ENCODE results near the gene CYSRT1.
"Not testable (repeated sequence)": the region's sequence is repeated elsewhere in the genome, so short reads cannot be mapped to it uniquely, and the experiment has no call there.

CYSRT1 gene

DNA sequence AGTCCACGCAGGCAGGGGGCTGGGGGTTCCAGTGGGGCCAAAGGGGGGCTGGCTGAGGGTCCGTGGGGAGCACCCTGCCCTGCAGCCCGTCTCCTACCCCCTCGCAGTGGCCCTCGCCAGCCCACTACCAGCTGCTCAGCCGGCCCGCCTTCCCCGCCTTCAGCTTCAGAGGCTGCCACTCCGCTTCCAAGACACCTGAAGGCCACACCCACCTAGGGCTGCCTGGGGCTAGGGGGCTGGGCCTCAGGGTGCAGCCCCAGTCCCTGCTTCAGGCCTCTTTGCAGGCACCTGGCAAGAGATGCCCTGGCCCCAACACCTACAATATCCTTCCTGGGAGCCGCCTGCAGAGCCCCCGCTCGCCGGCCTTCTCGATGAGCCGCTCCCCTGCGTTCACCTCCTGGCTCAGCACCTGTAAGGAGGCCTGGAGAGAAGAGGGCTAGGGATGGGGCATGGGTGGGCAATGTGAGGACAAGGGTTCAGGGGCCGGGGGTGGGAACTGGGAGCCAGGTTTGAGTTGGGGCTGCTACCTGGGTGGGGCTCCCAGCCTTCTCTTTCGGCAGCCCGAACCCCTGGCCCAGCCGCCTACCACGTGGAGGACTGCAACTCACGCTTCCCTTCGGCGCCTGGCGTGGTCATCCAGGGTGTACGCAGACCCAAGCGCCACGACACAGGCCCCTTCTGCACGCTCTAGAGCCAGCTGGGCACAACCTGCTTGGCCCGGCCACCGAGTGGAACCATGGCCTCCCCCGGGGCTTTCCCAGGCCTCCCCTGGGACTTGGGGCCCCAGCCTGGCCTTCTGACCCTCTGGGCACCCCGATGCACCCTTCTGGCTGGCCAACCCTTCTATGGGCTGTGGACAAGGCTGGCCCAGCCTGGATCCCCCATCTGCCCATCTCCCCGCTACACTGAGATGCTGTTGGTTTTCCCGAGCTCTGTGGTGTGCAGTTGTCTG, 27.9 kb downstream of the CYSRT1 start:
- Mint-ChIP-seq H3K27me3 (no peaks in the 10 kb centered on the region), H3K4me1 (peaks cover 15% of the 10 kb centered on the region), H3K36me3 (ENCODE audit: insufficient read depth) (peaks cover 18% of the 10 kb centered on the region), H3K9me3 (no peaks in the 10 kb centered on the region), H3K27ac (ENCODE audit: low read depth) (no peak overlapping the region), H3K4me3 (no peak overlapping the region)
- ATAC-seq (replicated peaks; ENCODE audit: extremely low read depth, poor library complexity, severe bottlenecking) = no peak
- DNase-seq (ENCODE audit: low spot score in 2 of 2) = no peak

DNA sequence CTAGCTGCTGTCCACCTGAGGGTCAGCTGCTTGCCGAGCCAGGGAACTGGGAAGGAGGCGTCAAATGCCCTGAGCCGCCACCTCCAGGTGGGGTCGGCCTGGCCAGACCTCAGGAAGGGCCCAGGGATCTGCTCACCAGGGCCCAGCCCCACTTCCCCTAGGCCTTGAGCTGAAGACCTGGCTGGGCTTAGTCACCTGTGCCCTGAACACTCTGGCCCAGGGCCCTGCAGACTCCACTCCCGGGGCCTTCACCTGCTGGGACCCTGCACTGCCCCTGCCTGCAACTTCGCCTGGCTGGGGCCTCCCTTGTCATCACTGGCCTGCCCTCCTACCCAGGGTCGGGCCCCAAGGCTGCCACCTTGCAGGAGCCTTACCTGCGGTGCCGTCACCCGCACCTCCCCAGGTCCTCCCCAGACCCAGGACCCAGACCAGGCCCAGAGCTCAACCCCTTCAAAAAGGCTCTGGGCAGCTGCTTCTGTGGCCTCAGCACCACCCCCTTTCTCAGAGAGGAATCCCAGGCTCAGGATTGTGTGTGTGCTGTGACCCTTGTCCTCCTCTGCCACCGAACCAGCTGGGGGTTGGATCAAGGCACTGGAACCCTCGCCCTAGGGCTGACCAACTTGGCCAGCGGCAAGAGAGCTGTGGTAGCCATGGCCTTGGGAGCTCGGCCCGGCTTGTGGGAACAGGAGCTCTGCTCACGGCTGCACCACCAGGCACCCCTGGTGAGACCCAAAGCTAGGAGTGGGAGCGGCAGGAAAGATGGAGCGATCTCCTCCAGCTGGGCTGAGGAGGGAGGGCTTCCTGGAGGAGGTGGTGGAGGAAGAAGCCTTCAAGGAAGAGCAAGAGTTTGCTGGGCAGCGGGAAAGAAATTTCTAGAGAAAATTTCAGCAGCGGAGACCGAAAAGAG, 29.0 kb downstream of the CYSRT1 start:
- peaks cover 23% of the 10 kb centered on the region for H3K36me3 Mint-ChIP-seq (ENCODE audit: insufficient read depth)
- peaks cover 15% of the 10 kb centered on the region for H3K4me1 Mint-ChIP-seq
- DNase-seq (ENCODE audit: low spot score in 2 of 2) = no peak
- peak overlapping the region; percentile 87 for H3K4me3 Mint-ChIP-seq
- H3K9me3 Mint-ChIP-seq = no peaks in the 10 kb centered on the region
- H3K27me3 Mint-ChIP-seq = no peaks in the 10 kb centered on the region
- no peak overlapping the region for H3K27ac Mint-ChIP-seq (ENCODE audit: low read depth)
- no peak for ATAC-seq (replicated peaks; ENCODE audit: extremely low read depth, poor library complexity, severe bottlenecking)

DNA sequence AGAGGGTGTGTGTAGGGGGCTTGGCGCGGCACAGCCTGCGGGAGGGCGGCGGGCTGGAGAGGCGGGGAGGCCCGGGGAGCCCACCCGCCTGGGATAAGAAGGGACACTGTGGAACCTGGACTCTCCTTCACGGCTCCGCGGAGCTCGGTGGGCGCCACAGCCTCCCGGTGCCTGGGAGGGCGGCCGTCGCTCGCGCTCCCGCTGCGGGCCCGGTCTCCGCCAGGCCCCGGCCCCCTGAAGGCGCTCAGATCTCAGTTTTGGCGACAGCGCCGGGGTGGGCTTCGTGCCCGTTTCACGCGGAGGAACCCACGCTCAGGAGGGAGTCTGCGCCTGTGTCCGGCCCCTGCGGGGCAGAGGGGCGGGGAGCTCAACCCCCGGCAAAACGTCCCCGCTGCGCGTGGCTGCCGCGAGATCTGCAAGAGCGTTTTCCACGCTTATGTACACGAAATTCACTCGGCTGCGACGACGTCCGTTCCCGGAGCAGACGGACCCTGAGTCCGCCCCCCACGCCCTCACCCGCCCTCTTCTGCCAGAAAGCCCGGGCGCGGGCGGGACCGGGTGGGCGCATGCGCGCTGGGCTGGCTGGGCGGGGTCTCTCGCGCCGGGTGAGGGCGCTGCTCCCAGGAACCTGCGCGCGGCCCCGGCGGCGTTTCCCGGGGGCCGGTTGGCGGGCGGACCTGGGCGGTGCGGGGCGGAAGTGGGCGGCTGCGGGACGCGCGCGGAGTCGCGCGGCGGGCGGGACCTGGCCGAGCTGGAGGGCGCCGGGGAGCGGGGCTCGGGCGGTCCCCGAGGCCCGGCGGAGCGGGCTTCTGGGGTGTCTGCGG, 29.9 kb downstream of the CYSRT1 start, which contains the start of gene NELFB:
Gene NELFB (plus strand): TSS at position 704 of the 824 bp plus-strand sequence.
- H3K27ac Mint-ChIP-seq (ENCODE audit: low read depth) = peak within 1 kb of the TSS; percentile 59
- H3K27me3 Mint-ChIP-seq = no peaks in the 10 kb centered on the region
- H3K9me3 Mint-ChIP-seq = no peaks in the 10 kb centered on the region
- DNase-seq (ENCODE audit: low spot score in 2 of 2) = peak; percentile 90 to 96
- peaks cover 27% of the 10 kb centered on the region for H3K36me3 Mint-ChIP-seq (ENCODE audit: insufficient read depth)
- peak; percentile 86 for ATAC-seq (replicated peaks; ENCODE audit: extremely low read depth, poor library complexity, severe bottlenecking)
- peak within 1 kb of the TSS; percentile 87 for H3K4me3 Mint-ChIP-seq
- H3K4me1 Mint-ChIP-seq = peaks cover 15% of the 10 kb centered on the region

GRCh38 chr9:137255448-137256114, 30.6 kb downstream of the CYSRT1 start:
- peak overlapping the region; percentile 87 for H3K4me3 Mint-ChIP-seq
- peak in 1 of 2 donors; percentile 28 for DNase-seq (ENCODE audit: low spot score in 2 of 2)
- H3K36me3 Mint-ChIP-seq (ENCODE audit: insufficient read depth) = peaks cover 27% of the 10 kb centered on the region

GRCh38 chr9:137256362-137256761, 31.4 kb downstream of the CYSRT1 start:
- DNase-seq (ENCODE audit: low spot score in 2 of 2) = no peak
- peaks cover 28% of the 10 kb centered on the region for H3K36me3 Mint-ChIP-seq (ENCODE audit: insufficient read depth)
- no peaks in the 10 kb centered on the region for H3K9me3 Mint-ChIP-seq
- H3K27ac Mint-ChIP-seq (ENCODE audit: low read depth) = no peak overlapping the region
- ATAC-seq (replicated peaks; ENCODE audit: extremely low read depth, poor library complexity, severe bottlenecking) = no peak
- no peaks in the 10 kb centered on the region for H3K27me3 Mint-ChIP-seq
- peak overlapping the region; percentile 87 for H3K4me3 Mint-ChIP-seq
- peaks cover 15% of the 10 kb centered on the region for H3K4me1 Mint-ChIP-seq

More at GRCh38 chr9:137255448-137256114, 30.6 kb downstream of the CYSRT1 start:
- Mint-ChIP-seq H3K9me3 (no peaks in the 10 kb centered on the region), H3K27ac (ENCODE audit: low read depth) (peak overlapping the region; percentile 59), H3K4me1 (peaks cover 15% of the 10 kb centered on the region), H3K27me3 (no peaks in the 10 kb centered on the region)
- peak; percentile 34 for ATAC-seq (replicated peaks; ENCODE audit: extremely low read depth, poor library complexity, severe bottlenecking)

DNA sequence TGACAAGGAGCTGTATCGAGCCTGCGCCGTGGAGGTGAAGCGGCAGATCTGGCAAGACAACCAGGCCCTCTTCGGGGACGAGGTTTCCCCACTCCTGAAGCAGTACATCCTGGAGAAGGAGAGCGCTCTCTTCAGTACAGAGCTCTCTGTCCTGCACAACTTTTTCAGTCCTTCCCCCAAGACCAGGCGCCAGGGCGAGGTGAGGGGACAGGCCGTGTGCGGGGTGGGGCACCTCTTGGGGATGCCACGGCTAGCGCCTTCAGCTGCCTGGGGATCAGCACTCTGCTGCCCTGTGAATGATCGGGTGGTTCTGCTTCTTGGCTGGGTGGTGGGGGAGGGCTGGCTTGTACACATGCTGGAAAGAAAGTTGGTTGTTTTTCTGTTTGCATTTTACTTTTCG, 31.9 kb downstream of the CYSRT1 start:
- Mint-ChIP-seq H3K27ac (ENCODE audit: low read depth) (no peak overlapping the region), H3K36me3 (ENCODE audit: insufficient read depth) (peaks cover 29% of the 10 kb centered on the region), H3K27me3 (no peaks in the 10 kb centered on the region), H3K4me1 (peaks cover 19% of the 10 kb centered on the region), H3K4me3 (peak overlapping the region; percentile 87), H3K9me3 (no peaks in the 10 kb centered on the region)
- ATAC-seq (replicated peaks; ENCODE audit: extremely low read depth, poor library complexity, severe bottlenecking) (no peak), DNase-seq (ENCODE audit: low spot score in 2 of 2) (no peak)

DNA sequence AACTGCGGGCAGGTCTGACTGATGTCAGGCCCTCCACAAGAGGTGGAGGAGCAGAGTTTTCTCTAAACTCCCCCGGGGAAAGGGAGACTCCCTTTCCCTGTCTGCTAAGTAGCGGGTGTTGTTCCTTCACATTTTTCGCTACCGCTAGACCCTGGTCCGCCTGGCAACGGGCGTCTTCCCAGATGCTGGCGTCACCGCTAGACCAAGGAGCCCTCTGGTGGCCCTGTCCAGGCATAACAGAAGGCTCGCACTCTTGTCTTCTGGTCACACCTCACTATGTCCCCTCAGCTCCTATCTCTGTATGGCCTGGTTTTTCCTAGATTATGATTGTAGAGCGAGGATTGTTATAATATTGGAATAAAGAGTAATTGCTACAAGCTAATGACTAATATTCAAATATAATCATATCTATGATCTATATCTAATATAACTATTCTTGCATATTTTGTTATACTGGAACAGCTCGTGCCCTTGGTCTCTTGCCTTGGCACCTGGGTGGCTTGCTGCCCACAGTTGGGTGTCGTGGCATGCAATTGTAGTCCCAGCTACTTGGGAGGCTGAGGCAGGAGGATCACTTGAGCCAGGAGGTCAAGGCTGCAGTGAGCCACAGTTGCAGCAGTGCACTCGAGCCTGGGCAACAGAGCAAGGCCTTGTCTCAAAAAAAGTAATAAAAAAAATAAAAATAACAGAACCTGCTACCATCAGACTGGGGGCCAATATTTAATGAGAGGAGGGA, 37.4 kb downstream of the CYSRT1 start:
- not testable (repeated sequence) for H3K9me3 Mint-ChIP-seq; H3K27ac Mint-ChIP-seq (ENCODE audit: low read depth); H3K4me1 Mint-ChIP-seq; ATAC-seq (replicated peaks; ENCODE audit: extremely low read depth, poor library complexity, severe bottlenecking); H3K27me3 Mint-ChIP-seq; H3K4me3 Mint-ChIP-seq; DNase-seq (ENCODE audit: low spot score in 2 of 2)
- H3K36me3 Mint-ChIP-seq (ENCODE audit: insufficient read depth) = peaks cover 18% of the 10 kb centered on the region

DNA sequence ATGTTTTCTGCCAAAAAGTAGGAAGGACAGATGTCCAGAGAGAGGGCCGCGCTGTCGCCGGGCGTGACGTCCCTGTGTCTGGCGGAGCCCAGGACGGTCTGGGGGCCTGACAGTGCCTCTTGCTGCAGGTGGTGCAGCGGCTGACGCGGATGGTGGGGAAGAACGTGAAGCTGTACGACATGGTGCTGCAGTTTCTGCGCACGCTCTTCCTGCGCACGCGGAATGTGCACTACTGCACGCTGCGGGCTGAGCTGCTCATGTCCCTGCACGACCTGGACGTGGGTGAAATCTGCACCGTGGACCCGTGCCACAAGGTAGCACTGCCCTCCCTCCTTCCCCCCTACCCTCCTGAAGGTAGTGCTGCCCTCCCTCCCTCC, 37.9 kb downstream of the CYSRT1 start:
- H3K4me1 Mint-ChIP-seq = peaks cover 6% of the 10 kb centered on the region
- no peak for DNase-seq (ENCODE audit: low spot score in 2 of 2)
- ATAC-seq (replicated peaks; ENCODE audit: extremely low read depth, poor library complexity, severe bottlenecking) = no peak
- no peak overlapping the region for H3K27ac Mint-ChIP-seq (ENCODE audit: low read depth)
- no peak overlapping the region for H3K4me3 Mint-ChIP-seq
- H3K9me3 Mint-ChIP-seq = no peaks in the 10 kb centered on the region
- H3K36me3 Mint-ChIP-seq (ENCODE audit: insufficient read depth) = peaks cover 19% of the 10 kb centered on the region
- H3K27me3 Mint-ChIP-seq = no peaks in the 10 kb centered on the region

- DNase-seq (ENCODE audit: low spot score in 2 of 2) (no peak), ATAC-seq (replicated peaks; ENCODE audit: extremely low read depth, poor library complexity, severe bottlenecking) (no peak)
- Mint-ChIP-seq H3K9me3 (no peaks in the 10 kb centered on the region), H3K27ac (ENCODE audit: low read depth) (no peak overlapping the region), H3K4me1 (peaks cover 6% of the 10 kb centered on the region), H3K36me3 (ENCODE audit: insufficient read depth) (peaks cover 19% of the 10 kb centered on the region), H3K27me3 (no peaks in the 10 kb centered on the region), H3K4me3 (no peak overlapping the region)
These were observed 38.5 kb downstream of the CYSRT1 start for GRCh38 chr9:137263506-137263905.

DNA sequence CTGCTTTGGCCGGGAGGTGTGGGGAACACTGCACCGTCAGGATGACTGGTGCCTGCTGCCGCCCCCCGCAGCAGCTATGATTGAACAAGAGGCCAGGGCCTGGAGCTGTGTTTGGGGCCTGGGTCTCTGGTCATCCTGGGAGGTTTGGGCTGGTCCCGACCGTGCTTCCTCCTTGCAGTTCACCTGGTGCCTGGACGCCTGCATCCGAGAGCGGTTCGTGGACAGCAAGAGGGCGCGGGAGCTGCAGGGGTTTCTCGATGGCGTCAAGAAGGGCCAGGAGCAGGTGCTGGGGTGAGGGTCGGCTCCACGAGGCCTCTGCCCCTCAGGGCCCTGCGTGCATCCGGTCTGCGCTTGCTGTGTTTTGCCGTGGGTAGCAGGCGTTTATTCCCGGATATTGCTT, 39.1 kb downstream of the CYSRT1 start:
- H3K36me3 Mint-ChIP-seq (ENCODE audit: insufficient read depth) = peaks cover 17% of the 10 kb centered on the region
- H3K4me1 Mint-ChIP-seq = peaks cover 6% of the 10 kb centered on the region
- DNase-seq (ENCODE audit: low spot score in 2 of 2) (no peak), ATAC-seq (replicated peaks; ENCODE audit: extremely low read depth, poor library complexity, severe bottlenecking) (no peak)
- H3K4me3 Mint-ChIP-seq = no peak overlapping the region
- H3K27ac Mint-ChIP-seq (ENCODE audit: low read depth) = no peak overlapping the region
- no peaks in the 10 kb centered on the region for H3K9me3 Mint-ChIP-seq
- H3K27me3 Mint-ChIP-seq = no peaks in the 10 kb centered on the region

GRCh38 chr9:137265496-137266161, 40.7 kb downstream of the CYSRT1 start:
- Mint-ChIP-seq H3K4me3 (no peak overlapping the region), H3K36me3 (ENCODE audit: insufficient read depth) (peaks cover 19% of the 10 kb centered on the region), H3K9me3 (no peaks in the 10 kb centered on the region), H3K4me1 (peaks cover 6% of the 10 kb centered on the region), H3K27me3 (no peaks in the 10 kb centered on the region), H3K27ac (ENCODE audit: low read depth) (no peak overlapping the region)
- DNase-seq (ENCODE audit: low spot score in 2 of 2) = no peak
- no peak for ATAC-seq (replicated peaks; ENCODE audit: extremely low read depth, poor library complexity, severe bottlenecking)
